ENCODE results near the gene ELOF1. TPM values are rescaled to one million over a fixed set of nuclear protein-coding genes. Genes with fewer than 3 reads are reported as not detected.

ELOF1 gene
- polyA plus RNA-seq, 1 of the 3 experiments (the other 2 are of a cell fraction), result 157 TPM

DNA sequence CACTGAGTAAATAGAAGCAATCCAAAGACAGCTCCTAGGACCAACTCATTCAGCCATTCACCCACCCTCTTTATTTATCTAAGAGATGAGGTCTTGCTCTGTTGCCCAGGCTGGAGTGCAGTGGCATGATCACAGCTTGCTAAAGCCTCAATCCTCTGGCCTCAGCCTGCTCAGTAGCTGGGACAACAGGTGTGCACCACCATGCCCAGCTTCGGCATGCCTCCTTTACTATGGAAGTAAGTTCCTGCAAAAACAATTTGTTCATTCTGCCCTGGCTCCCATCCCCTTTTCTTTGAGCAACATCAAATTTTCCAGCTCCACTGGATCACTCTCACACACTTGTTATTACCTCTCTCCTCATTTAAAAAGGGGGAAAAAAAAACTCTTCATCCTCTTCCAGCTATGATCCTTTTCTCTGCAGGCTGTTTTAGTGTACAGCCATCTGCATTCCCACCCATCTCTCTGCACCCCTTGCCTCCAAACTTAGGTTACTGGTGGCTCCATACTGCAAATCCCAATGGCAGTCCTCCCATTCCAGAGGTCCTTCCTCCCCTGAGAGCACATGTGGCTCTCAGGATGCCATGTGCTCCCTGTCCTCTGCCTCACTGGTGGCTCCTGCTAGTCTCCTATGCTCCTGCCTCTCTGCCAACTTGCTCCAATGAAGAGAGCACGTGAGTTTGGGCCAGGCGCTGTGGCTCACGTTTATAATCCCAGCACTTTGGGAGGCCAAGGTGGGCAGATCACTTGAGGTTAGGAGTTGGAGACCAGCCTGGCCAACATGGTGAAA, 2.2 kb downstream of the ELOF1 start:
- WGBS (ENCODE audit: low lambda C conversion rate), result 94% methylated on average over 3 of the region's 4 CpGs
- H3K9me2 ChIP-seq, result no peaks in the 10 kb centered on the region

DNA sequence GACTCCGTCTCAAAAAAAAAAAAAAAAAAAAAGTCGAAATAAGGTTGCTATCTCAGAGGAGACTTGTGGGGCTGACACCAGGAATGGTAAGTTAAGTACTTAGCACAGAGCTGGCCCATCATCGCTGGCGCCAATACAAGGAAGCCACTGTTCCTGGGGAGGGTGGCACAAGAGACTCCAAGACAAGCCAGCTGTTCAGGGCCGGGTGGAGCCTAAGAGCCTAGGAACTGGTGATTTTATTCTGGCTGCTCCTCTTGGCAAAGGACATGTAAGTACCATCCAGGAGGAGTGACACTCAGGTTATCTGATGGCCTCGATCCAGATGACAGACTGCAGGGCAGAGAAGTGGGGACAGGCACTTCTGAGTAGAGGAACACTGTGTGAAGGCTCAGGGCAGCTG, 3.8 kb downstream of the ELOF1 start:
- Histone ChIP-seq H3K4me2 (no peak overlapping the region), H3K9me3 (no peaks in the 10 kb centered on the region), H3K9ac (no peak overlapping the region), H3K36me3 (replicated peaks in 1 of 2; ENCODE audit: control insufficient read depth in 1 of 2, insufficient read depth in 2 of 2, low read length in 1 of 2) (peaks cover 3 to 21% of the 10 kb centered on the region in 2 experiments), H4K20me1 (ENCODE audit: insufficient read depth) (peaks cover 24% of the 10 kb centered on the region), H3K27me3 (ENCODE audit: insufficient read depth) (no peaks in the 10 kb centered on the region), H3F3A (replicated peaks; ENCODE audit: insufficient read depth) (no peaks in the 10 kb centered on the region), H3K4me3 (ENCODE audit: low read depth in 2 of 2, low read length in 1 of 2) (no peak overlapping the region), H3K79me2 (ENCODE audit: insufficient read depth) (peaks cover 48% of the 10 kb centered on the region), H3K27ac (ENCODE audit: low read depth in 2 of 2, low read length in 1 of 2) (no peak overlapping the region), H2AFZ (ENCODE audit: low read depth) (no peak overlapping the region), H3K4me1 (ENCODE audit: control insufficient read depth in 1 of 2, insufficient read depth in 2 of 2, low read depth in 1 of 2, low read length in 1 of 2) (peaks cover 5 to 7% of the 10 kb centered on the region in 2 experiments; a peak in 1 of 4 replicates), H3K9me2 (no peaks in the 10 kb centered on the region)
- no peak for DNase-seq
- ChIA-PET POLR2A (no interaction called here), CTCF (interaction anchor here (1.3 kb wide), 1 partner anchor 19 kb away, joined by 4 read pairs; no protein-coding TSS in a partner anchor)
- WGBS (ENCODE audit: low lambda C conversion rate), result 84% methylated on average over 5 of the region's 6 CpGs
- TF ChIP-seq ELF1 (IDR thresholded peaks at IDR 0.05) (no peak), GABPA (IDR thresholded peaks at IDR 0.05; ENCODE audit: low read depth) (no peak), GATA2 (CRISPR knock-in tag; IDR thresholded peaks at IDR 0.05) (no peak), MEF2A (IDR thresholded peaks at IDR 0.05; ENCODE audit: borderline replicate concordance, low read depth) (no peak), NFIC (IDR thresholded peaks at IDR 0.05; ENCODE audit: borderline replicate concordance) (no peak), NRF1 (IDR thresholded peaks at IDR 0.05; ENCODE audit: low read depth, low read length) (no peak), TAF1 (IDR thresholded peaks at IDR 0.05; ENCODE audit: borderline replicate concordance, low read depth, low read length) (no peak), JUND (IDR thresholded peaks at IDR 0.05) (no peak), MXI1 (IDR thresholded peaks at IDR 0.05; ENCODE audit: low read depth, low read length) (no peak), RCOR1 (IDR thresholded peaks at IDR 0.05; ENCODE audit: low read length) (no peak)
- TF ChIP-seq, protein P1, sequence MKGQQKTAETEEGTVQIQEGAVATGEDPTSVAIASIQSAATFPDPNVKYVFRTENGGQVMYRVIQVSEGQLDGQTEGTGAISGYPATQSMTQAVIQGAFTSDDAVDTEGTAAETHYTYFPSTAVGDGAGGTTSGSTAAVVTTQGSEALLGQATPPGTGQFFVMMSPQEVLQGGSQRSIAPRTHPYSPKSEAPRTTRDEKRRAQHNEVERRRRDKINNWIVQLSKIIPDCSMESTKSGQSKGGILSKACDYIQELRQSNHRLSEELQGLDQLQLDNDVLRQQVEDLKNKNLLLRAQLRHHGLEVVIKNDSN (IDR thresholded peaks at IDR 0.05; ENCODE audit: borderline replicate concordance, low read depth), result no peak
- TF ChIP-seq, protein P2, sequence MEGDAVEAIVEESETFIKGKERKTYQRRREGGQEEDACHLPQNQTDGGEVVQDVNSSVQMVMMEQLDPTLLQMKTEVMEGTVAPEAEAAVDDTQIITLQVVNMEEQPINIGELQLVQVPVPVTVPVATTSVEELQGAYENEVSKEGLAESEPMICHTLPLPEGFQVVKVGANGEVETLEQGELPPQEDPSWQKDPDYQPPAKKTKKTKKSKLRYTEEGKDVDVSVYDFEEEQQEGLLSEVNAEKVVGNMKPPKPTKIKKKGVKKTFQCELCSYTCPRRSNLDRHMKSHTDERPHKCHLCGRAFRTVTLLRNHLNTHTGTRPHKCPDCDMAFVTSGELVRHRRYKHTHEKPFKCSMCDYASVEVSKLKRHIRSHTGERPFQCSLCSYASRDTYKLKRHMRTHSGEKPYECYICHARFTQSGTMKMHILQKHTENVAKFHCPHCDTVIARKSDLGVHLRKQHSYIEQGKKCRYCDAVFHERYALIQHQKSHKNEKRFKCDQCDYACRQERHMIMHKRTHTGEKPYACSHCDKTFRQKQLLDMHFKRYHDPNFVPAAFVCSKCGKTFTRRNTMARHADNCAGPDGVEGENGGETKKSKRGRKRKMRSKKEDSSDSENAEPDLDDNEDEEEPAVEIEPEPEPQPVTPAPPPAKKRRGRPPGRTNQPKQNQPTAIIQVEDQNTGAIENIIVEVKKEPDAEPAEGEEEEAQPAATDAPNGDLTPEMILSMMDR (IDR thresholded peaks at IDR 0.05), result no peak
- TF ChIP-seq, protein P3, sequence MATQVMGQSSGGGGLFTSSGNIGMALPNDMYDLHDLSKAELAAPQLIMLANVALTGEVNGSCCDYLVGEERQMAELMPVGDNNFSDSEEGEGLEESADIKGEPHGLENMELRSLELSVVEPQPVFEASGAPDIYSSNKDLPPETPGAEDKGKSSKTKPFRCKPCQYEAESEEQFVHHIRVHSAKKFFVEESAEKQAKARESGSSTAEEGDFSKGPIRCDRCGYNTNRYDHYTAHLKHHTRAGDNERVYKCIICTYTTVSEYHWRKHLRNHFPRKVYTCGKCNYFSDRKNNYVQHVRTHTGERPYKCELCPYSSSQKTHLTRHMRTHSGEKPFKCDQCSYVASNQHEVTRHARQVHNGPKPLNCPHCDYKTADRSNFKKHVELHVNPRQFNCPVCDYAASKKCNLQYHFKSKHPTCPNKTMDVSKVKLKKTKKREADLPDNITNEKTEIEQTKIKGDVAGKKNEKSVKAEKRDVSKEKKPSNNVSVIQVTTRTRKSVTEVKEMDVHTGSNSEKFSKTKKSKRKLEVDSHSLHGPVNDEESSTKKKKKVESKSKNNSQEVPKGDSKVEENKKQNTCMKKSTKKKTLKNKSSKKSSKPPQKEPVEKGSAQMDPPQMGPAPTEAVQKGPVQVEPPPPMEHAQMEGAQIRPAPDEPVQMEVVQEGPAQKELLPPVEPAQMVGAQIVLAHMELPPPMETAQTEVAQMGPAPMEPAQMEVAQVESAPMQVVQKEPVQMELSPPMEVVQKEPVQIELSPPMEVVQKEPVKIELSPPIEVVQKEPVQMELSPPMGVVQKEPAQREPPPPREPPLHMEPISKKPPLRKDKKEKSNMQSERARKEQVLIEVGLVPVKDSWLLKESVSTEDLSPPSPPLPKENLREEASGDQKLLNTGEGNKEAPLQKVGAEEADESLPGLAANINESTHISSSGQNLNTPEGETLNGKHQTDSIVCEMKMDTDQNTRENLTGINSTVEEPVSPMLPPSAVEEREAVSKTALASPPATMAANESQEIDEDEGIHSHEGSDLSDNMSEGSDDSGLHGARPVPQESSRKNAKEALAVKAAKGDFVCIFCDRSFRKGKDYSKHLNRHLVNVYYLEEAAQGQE (IDR thresholded peaks at IDR 0.05; ENCODE audit: low read depth, low read length), result no peak

More for the DNA sequence above, 2.2 kb downstream of the ELOF1 start:
- Histone ChIP-seq H3K27me3 (ENCODE audit: insufficient read depth) (no peaks in the 10 kb centered on the region), H2AFZ (ENCODE audit: low read depth) (no peak overlapping the region), H3K4me2 (no peak overlapping the region), H3K4me3 (ENCODE audit: low read depth in 2 of 2, low read length in 1 of 2) (no peak overlapping the region), H3K4me1 (ENCODE audit: control insufficient read depth in 1 of 2, insufficient read depth in 2 of 2, low read depth in 1 of 2, low read length in 1 of 2) (peaks cover 5 to 7% of the 10 kb centered on the region in 2 experiments; a peak in 1 of 4 replicates), H3F3A (replicated peaks; ENCODE audit: insufficient read depth) (no peaks in the 10 kb centered on the region), H3K36me3 (replicated peaks in 1 of 2; ENCODE audit: control insufficient read depth in 1 of 2, insufficient read depth in 2 of 2, low read length in 1 of 2) (peaks cover 3 to 21% of the 10 kb centered on the region in 2 experiments), H3K9me3 (no peaks in the 10 kb centered on the region), H3K79me2 (ENCODE audit: insufficient read depth) (peaks cover 48% of the 10 kb centered on the region), H3K9ac (no peak overlapping the region), H4K20me1 (ENCODE audit: insufficient read depth) (peaks cover 24% of the 10 kb centered on the region), H3K27ac (ENCODE audit: low read depth in 2 of 2, low read length in 1 of 2) (no peak overlapping the region)
- ChIA-PET CTCF (interaction anchor here (1.2 to 1.3 kb wide), 2 partner anchors 21 to 32 kb away, joined by 3 to 4 read pairs; no protein-coding TSS in a partner anchor), POLR2A (no interaction called here)
- DNase-seq, result no peak
- TF ChIP-seq, protein P4, sequence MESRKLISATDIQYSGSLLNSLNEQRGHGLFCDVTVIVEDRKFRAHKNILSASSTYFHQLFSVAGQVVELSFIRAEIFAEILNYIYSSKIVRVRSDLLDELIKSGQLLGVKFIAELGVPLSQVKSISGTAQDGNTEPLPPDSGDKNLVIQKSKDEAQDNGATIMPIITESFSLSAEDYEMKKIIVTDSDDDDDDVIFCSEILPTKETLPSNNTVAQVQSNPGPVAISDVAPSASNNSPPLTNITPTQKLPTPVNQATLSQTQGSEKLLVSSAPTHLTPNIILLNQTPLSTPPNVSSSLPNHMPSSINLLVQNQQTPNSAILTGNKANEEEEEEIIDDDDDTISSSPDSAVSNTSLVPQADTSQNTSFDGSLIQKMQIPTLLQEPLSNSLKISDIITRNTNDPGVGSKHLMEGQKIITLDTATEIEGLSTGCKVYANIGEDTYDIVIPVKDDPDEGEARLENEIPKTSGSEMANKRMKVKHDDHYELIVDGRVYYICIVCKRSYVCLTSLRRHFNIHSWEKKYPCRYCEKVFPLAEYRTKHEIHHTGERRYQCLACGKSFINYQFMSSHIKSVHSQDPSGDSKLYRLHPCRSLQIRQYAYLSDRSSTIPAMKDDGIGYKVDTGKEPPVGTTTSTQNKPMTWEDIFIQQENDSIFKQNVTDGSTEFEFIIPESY (IDR thresholded peaks at IDR 0.05; ENCODE audit: borderline replicate concordance, low read depth), result no peak
- no peak for TF ChIP-seq FOXJ3 (CRISPR knock-in tag; IDR thresholded peaks at IDR 0.05)
- TF ChIP-seq, protein P5, sequence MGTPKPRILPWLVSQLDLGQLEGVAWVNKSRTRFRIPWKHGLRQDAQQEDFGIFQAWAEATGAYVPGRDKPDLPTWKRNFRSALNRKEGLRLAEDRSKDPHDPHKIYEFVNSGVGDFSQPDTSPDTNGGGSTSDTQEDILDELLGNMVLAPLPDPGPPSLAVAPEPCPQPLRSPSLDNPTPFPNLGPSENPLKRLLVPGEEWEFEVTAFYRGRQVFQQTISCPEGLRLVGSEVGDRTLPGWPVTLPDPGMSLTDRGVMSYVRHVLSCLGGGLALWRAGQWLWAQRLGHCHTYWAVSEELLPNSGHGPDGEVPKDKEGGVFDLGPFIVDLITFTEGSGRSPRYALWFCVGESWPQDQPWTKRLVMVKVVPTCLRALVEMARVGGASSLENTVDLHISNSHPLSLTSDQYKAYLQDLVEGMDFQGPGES (IDR thresholded peaks at IDR 0.05; ENCODE audit: low read depth, low read length), result no peak
- no peak for TF ChIP-seq NFIC (IDR thresholded peaks at IDR 0.05; ENCODE audit: borderline replicate concordance)

All from SK-N-SH (cell line).